Measurements from ENCODE around the gene PGAM1.
A peak's percentile ranks its signal among the peaks of the same experiment; 100 is the strongest.

PGAM1 gene

GRCh38 chr10:97396056-97396455 lies 29.9 kb upstream of the PGAM1 start:
- Histone ChIP-seq H3K4me3 (ENCODE audit: low read depth, low read length) (no peak overlapping the region), H3K4ac (ENCODE audit: low read depth, low read length) (no peak overlapping the region), H3K27me3 (ENCODE audit: insufficient read depth, low read length) (no peaks in the 10 kb centered on the region), H4K12ac (ENCODE audit: low read depth, low read length) (no peak overlapping the region), H3K23ac (ENCODE audit: low read length) (no peak overlapping the region), H2AFZ (ENCODE audit: insufficient read depth, low read length, poor library complexity) (no peak overlapping the region), H3K4me1 (ENCODE audit: control insufficient read depth in 1 of 2, insufficient read depth in 2 of 2, low read length in 2 of 2) (peaks cover 2 to 4% of the 10 kb centered on the region in 2 experiments), H4K8ac (ENCODE audit: low read depth, low read length) (no peak overlapping the region), H3K14ac (ENCODE audit: low read length) (no peak overlapping the region), H2AK5ac (ENCODE audit: low read length) (no peak overlapping the region), H3K27ac (ENCODE audit: low read depth, low read length) (no peak overlapping the region), H2BK12ac (ENCODE audit: low read length) (no peak overlapping the region), H4K91ac (ENCODE audit: low read depth, low read length) (no peak overlapping the region), H3K18ac (ENCODE audit: low read length) (no peak overlapping the region), H3K9me3 (ENCODE audit: insufficient read depth, low read depth, low read length) (no peaks in the 10 kb centered on the region), H3K4me2 (ENCODE audit: low read length) (no peak overlapping the region), H2BK5ac (ENCODE audit: low read depth, low read length, poor library complexity) (no peak overlapping the region), H3K79me2 (ENCODE audit: control insufficient read depth, insufficient read depth, low read length, poor library complexity) (no peaks in the 10 kb centered on the region), H3K79me1 (ENCODE audit: low read length) (no peaks in the 10 kb centered on the region), H3K9ac (ENCODE audit: low read length) (no peak overlapping the region), H3K36me3 (ENCODE audit: control insufficient read depth in 1 of 2, insufficient read depth in 2 of 2, low read length in 2 of 2) (peaks cover 5 to 14% of the 10 kb centered on the region in 2 experiments), H2BK120ac (ENCODE audit: insufficient read depth, low read length, poor library complexity) (no peak overlapping the region)
- DNase-seq = no peak
- no CpG with 5 or more reads among the region's 4 CpGs for WGBS (ENCODE audit: extremely low coverage, insufficient coverage, insufficient read length)

GRCh38 chr10:97399843-97400545 lies 26.0 kb upstream of the PGAM1 start:
- no peak overlapping the region for H2AK5ac ChIP-seq (ENCODE audit: low read length)
- H3K79me2 ChIP-seq (ENCODE audit: control insufficient read depth, insufficient read depth, low read length, poor library complexity) = no peaks in the 10 kb centered on the region
- H3K9me3 ChIP-seq (ENCODE audit: insufficient read depth, low read depth, low read length) = no peaks in the 10 kb centered on the region
- no peak overlapping the region for H2BK120ac ChIP-seq (ENCODE audit: insufficient read depth, low read length, poor library complexity)
- H3K27ac ChIP-seq (ENCODE audit: low read depth, low read length) = no peak overlapping the region
- no peaks in the 10 kb centered on the region for H3K27me3 ChIP-seq (ENCODE audit: insufficient read depth, low read length)
- H3K23ac ChIP-seq (ENCODE audit: low read length) = no peak overlapping the region
- no peak overlapping the region for H3K18ac ChIP-seq (ENCODE audit: low read length)
- H3K4me1 ChIP-seq (ENCODE audit: control insufficient read depth in 1 of 2, insufficient read depth in 2 of 2, low read length in 2 of 2) = peaks cover 2 to 4% of the 10 kb centered on the region in 2 experiments
- no peak overlapping the region for H3K14ac ChIP-seq (ENCODE audit: low read length)
- no peak overlapping the region for H4K12ac ChIP-seq (ENCODE audit: low read depth, low read length)
- no peak overlapping the region for H2AFZ ChIP-seq (ENCODE audit: insufficient read depth, low read length, poor library complexity)
- no peak overlapping the region for H4K91ac ChIP-seq (ENCODE audit: low read depth, low read length)
- H3K4me3 ChIP-seq (ENCODE audit: low read depth, low read length) = peak overlapping the region; percentile 4
- no peak overlapping the region for H2BK12ac ChIP-seq (ENCODE audit: low read length)
- no CpG with 5 or more reads among the region's 21 CpGs for WGBS (ENCODE audit: extremely low coverage, insufficient coverage, insufficient read length)
- H3K9ac ChIP-seq (ENCODE audit: low read length) = no peak overlapping the region
- H3K79me1 ChIP-seq (ENCODE audit: low read length) = no peaks in the 10 kb centered on the region
- DNase-seq = peak; percentile 81
- no peak overlapping the region for H2BK5ac ChIP-seq (ENCODE audit: low read depth, low read length, poor library complexity)
- peaks cover 4 to 5% of the 10 kb centered on the region in 2 experiments for H3K36me3 ChIP-seq (ENCODE audit: control insufficient read depth in 1 of 2, insufficient read depth in 2 of 2, low read length in 2 of 2)
- H4K8ac ChIP-seq (ENCODE audit: low read depth, low read length) = no peak overlapping the region
- no peak overlapping the region for H3K4ac ChIP-seq (ENCODE audit: low read depth, low read length)
- peak overlapping the region; percentile 80 for H3K4me2 ChIP-seq (ENCODE audit: low read length)

- Histone ChIP-seq H3K79me2 (ENCODE audit: control insufficient read depth, insufficient read depth, low read length, poor library complexity) (no peaks in the 10 kb centered on the region), H4K91ac (ENCODE audit: low read depth, low read length) (no peak within 1 kb of the TSS), H2BK120ac (ENCODE audit: insufficient read depth, low read length, poor library complexity) (no peak within 1 kb of the TSS), H2AFZ (ENCODE audit: insufficient read depth, low read length, poor library complexity) (peak within 1 kb of the TSS; percentile 62), H3K27me3 (ENCODE audit: insufficient read depth, low read length) (no peaks in the 10 kb centered on the region), H3K4ac (ENCODE audit: low read depth, low read length) (no peak within 1 kb of the TSS), H3K9ac (ENCODE audit: low read length) (peak within 1 kb of the TSS; percentile 10), H3K4me1 (ENCODE audit: control insufficient read depth in 1 of 2, insufficient read depth in 2 of 2, low read length in 2 of 2) (peaks cover 2 to 4% of the 10 kb centered on the region in 2 experiments), H2BK5ac (ENCODE audit: low read depth, low read length, poor library complexity) (no peak within 1 kb of the TSS), H3K9me3 (ENCODE audit: insufficient read depth, low read depth, low read length) (no peaks in the 10 kb centered on the region), H3K4me2 (ENCODE audit: low read length) (peak within 1 kb of the TSS; percentile 80), H2AK5ac (ENCODE audit: low read length) (no peak within 1 kb of the TSS), H4K12ac (ENCODE audit: low read depth, low read length) (peak within 1 kb of the TSS; percentile 49), H3K27ac (ENCODE audit: low read depth, low read length) (peak within 1 kb of the TSS; percentile 23), H4K8ac (ENCODE audit: low read depth, low read length) (peak within 1 kb of the TSS; percentile 74), H2BK12ac (ENCODE audit: low read length) (no peak within 1 kb of the TSS), H3K4me3 (ENCODE audit: low read depth, low read length) (peak within 1 kb of the TSS; percentile 80), H3K36me3 (ENCODE audit: control insufficient read depth in 1 of 2, insufficient read depth in 2 of 2, low read length in 2 of 2) (peaks cover 4 to 5% of the 10 kb centered on the region in 2 experiments), H3K14ac (ENCODE audit: low read length) (no peak within 1 kb of the TSS), H3K23ac (ENCODE audit: low read length) (no peak within 1 kb of the TSS), H3K79me1 (ENCODE audit: low read length) (no peaks in the 10 kb centered on the region), H3K18ac (ENCODE audit: low read length) (no peak within 1 kb of the TSS)
- peak; percentile 97 to 99 for DNase-seq
- WGBS (ENCODE audit: extremely low coverage, insufficient coverage, insufficient read length) = no CpG with 5 or more reads among the region's 39 CpGs
Measured at GRCh38 chr10:97400665-97401454, 25.1 kb upstream of the PGAM1 start, which contains the start of gene RRP12. RRP12 (minus strand) TSS chr10:97401340; CDS start chr10:97401231, 109 bp downstream.

- Histone ChIP-seq H2BK5ac (ENCODE audit: low read depth, low read length, poor library complexity) (no peak overlapping the region), H3K36me3 (ENCODE audit: control insufficient read depth in 1 of 2, insufficient read depth in 2 of 2, low read length in 2 of 2) (no peaks in the 10 kb centered on the region), H3K4me3 (ENCODE audit: low read depth, low read length) (no peak overlapping the region), H3K9me3 (ENCODE audit: insufficient read depth, low read depth, low read length) (no peaks in the 10 kb centered on the region), H2BK120ac (ENCODE audit: insufficient read depth, low read length, poor library complexity) (no peak overlapping the region), H3K23ac (ENCODE audit: low read length) (no peak overlapping the region), H4K91ac (ENCODE audit: low read depth, low read length) (no peak overlapping the region), H3K18ac (ENCODE audit: low read length) (no peak overlapping the region), H2AFZ (ENCODE audit: insufficient read depth, low read length, poor library complexity) (peak overlapping the region; percentile 32), H4K12ac (ENCODE audit: low read depth, low read length) (peak overlapping the region; percentile 49), H3K4me1 (ENCODE audit: control insufficient read depth in 1 of 2, insufficient read depth in 2 of 2, low read length in 2 of 2) (peaks cover 2 to 4% of the 10 kb centered on the region in 2 experiments), H3K27ac (ENCODE audit: low read depth, low read length) (no peak overlapping the region), H3K79me2 (ENCODE audit: control insufficient read depth, insufficient read depth, low read length, poor library complexity) (no peaks in the 10 kb centered on the region), H3K27me3 (ENCODE audit: insufficient read depth, low read length) (no peaks in the 10 kb centered on the region), H3K79me1 (ENCODE audit: low read length) (no peaks in the 10 kb centered on the region), H3K9ac (ENCODE audit: low read length) (no peak overlapping the region), H2BK12ac (ENCODE audit: low read length) (no peak overlapping the region), H4K8ac (ENCODE audit: low read depth, low read length) (peak overlapping the region; percentile 74), H3K14ac (ENCODE audit: low read length) (no peak overlapping the region), H3K4me2 (ENCODE audit: low read length) (peak overlapping the region; percentile 80), H2AK5ac (ENCODE audit: low read length) (no peak overlapping the region), H3K4ac (ENCODE audit: low read depth, low read length) (no peak overlapping the region)
- no CpG with 5 or more reads among the region's 13 CpGs for WGBS (ENCODE audit: extremely low coverage, insufficient coverage, insufficient read length)
- peak in 1 of 2 donors; percentile 54 for DNase-seq
Measured at GRCh38 chr10:97401455-97401919, 24.5 kb upstream of the PGAM1 start.
